OCI-LY7 (cell line): Measurements from ENCODE around the gene C6orf15.
"Not testable (repeated sequence)": the region's sequence is repeated elsewhere in the genome, so short reads cannot be mapped to it uniquely, and the experiment has no call there.

ENCODE experiments used
- EZH2phosphoT487 ChIP-seq: fragments of 200-600 bp; sonication (generic); IDR thresholded peaks from 2 replicates; pipeline ENCODE4 v1.6.1; 2018; ENCODE audit warnings: low read depth, borderline replicate concordance, mild to moderate bottlenecking, mixed run types, antibody characterized with exemption, low read length, moderate library complexity, mixed read lengths
- TF ChIP-seq, protein P1 (sequence below): fragments of 200-600 bp; sonication (generic); conservative IDR thresholded peaks from 2 replicates; pipeline ENCODE4 v1.5.1; 2014; ENCODE audit warnings: mild to moderate bottlenecking, antibody characterized with exemption, low read length, moderate library complexity, mixed read lengths

DNA sequence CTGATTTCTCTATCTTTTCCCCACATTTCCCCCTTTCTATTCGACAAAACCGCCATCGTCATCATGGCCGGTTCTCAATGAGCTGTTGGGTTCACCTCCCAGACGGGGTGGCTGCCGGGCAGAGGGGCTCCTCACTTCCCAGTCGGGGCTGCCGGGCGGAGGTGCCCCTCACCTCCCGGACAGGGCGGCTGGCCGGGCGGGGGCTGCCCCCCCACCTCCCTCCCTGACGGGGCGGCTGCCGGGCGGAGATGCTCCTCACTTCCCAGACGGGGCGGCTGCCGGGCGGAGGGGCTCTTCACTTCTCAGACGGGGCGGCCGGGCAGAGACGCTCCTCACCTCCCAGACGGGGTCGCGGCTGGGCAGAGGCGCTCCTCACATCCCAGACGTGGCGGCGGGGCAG lies 45.3 kb downstream of the C6orf15 start:
- TF ChIP-seq, protein P1, sequence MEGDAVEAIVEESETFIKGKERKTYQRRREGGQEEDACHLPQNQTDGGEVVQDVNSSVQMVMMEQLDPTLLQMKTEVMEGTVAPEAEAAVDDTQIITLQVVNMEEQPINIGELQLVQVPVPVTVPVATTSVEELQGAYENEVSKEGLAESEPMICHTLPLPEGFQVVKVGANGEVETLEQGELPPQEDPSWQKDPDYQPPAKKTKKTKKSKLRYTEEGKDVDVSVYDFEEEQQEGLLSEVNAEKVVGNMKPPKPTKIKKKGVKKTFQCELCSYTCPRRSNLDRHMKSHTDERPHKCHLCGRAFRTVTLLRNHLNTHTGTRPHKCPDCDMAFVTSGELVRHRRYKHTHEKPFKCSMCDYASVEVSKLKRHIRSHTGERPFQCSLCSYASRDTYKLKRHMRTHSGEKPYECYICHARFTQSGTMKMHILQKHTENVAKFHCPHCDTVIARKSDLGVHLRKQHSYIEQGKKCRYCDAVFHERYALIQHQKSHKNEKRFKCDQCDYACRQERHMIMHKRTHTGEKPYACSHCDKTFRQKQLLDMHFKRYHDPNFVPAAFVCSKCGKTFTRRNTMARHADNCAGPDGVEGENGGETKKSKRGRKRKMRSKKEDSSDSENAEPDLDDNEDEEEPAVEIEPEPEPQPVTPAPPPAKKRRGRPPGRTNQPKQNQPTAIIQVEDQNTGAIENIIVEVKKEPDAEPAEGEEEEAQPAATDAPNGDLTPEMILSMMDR: not testable (repeated sequence)
- TF ChIP-seq EZH2phosphoT487: not testable (repeated sequence)
